GM12865 (cell line): ENCODE data around the gene CZIB.

Experiments used
- DNase-seq: peaks from one replicate; pipeline ENCODE4 v3.0.0; 2010; ENCODE audit warnings: low read depth
- H3K4me3 ChIP-seq: 2 replicates; pipeline ENCODE4 v1.5.1; 2011; ENCODE audit warnings: mild to moderate bottlenecking, low read depth, low read length, control low read depth
- CTCF ChIP-seq: IDR thresholded peaks from 2 replicates; pipeline ENCODE4 v1.5.1; 2011; ENCODE audit warnings: low read length, control low read depth, low read depth, inconsistent platforms; ENCODE audit not compliant: insufficient read depth; ENCODE audit errors: missing control alignments

CZIB gene

GRCh38 chr1:53182111-53182593 is 38.3 kb downstream of the CZIB start:
- H3K4me3 ChIP-seq = no peak overlapping the region
- TF ChIP-seq CTCF = peak; percentile 82
- DNase-seq = peak; percentile 88

- no peak overlapping the region for H3K4me3 ChIP-seq
- no peak for TF ChIP-seq CTCF
- no peak for DNase-seq
These were observed 39.5 kb downstream of the CZIB start for GRCh38 chr1:53180951-53181350.

- DNase-seq = no peak
- no peak overlapping the region for H3K4me3 ChIP-seq
- TF ChIP-seq CTCF = no peak
These were observed 40.2 kb downstream of the CZIB start for GRCh38 chr1:53180226-53180625.

- no peak for DNase-seq
- no peak for TF ChIP-seq CTCF
These were observed 43.8 kb downstream of the CZIB start for GRCh38 chr1:53176452-53177208.

GRCh38 chr1:53174971-53175913 is 45.2 kb downstream of the CZIB start:
- no peak overlapping the region for H3K4me3 ChIP-seq
- DNase-seq = no peak
- TF ChIP-seq CTCF = no peak

More at GRCh38 chr1:53176452-53177208, 43.8 kb downstream of the CZIB start:
- no peak overlapping the region for H3K4me3 ChIP-seq

GRCh38 chr1:53172426-53173128 is 47.9 kb downstream of the CZIB start:
- no peak overlapping the region for H3K4me3 ChIP-seq
- DNase-seq = peak; percentile 53
- no peak for TF ChIP-seq CTCF
